SK-N-SH (cell line): Measurements from ENCODE around the gene CYB561A3. TPM values are rescaled to one million over a fixed set of nuclear protein-coding genes. Genes with fewer than 3 reads are reported as not detected.

Source experiments
- CTCF ChIA-PET: fragments of 300-600, 350-600 bp; formaldehyde crosslinking; extraction: SDS; loops from one replicate; lab custom pipeline; 2021; lab: Yijun Ruan, JAX
- POLR2A ChIA-PET: fragments of 350-600 bp; sonication (Branson Sonifier 250); formaldehyde crosslinking; extraction: SDS; loops from one replicate; lab custom pipeline; 2020; ENCODE audit warnings: antibody characterized with exemption, inconsistent platforms; lab: Yijun Ruan, JAX
- DNase-seq: peaks from one replicate; pipeline ENCODE4 v3.0.0; 2012
- H2AFZ ChIP-seq: fragments of 200-600 bp; sonication (generic); 2 replicates; pipeline ENCODE4 v1.8.1; 2016; ENCODE audit warnings: antibody characterized with exemption, mild to moderate bottlenecking, low read depth
- H3F3A ChIP-seq: fragments of 200-600 bp; sonication (generic); replicated peaks from 2 replicates; pipeline ENCODE3; 2016; ENCODE audit warnings: antibody characterized with exemption, mild to moderate bottlenecking; ENCODE audit not compliant: insufficient read depth
- H3K27ac ChIP-seq, 2 experiments: fragments of 200-500 bp in 1 of 2; fragments of 200-600 bp in 1 of 2; sonication (Bioruptor generic) in 1 of 2; sonication (generic), shearing (Covaris generic) in 1 of 2; 2 replicates each; pipeline versions ENCODE4 v1.5.1 to v1.6.1; 2014 to 2016; ENCODE audit warnings: low read depth in 2 of 2, inconsistent platforms in 1 of 2, low read length in 1 of 2, mild to moderate bottlenecking in 1 of 2, mixed read lengths in 1 of 2
- H3K27me3 ChIP-seq: fragments of 200-600 bp; sonication (generic), shearing (Covaris generic); 2 replicates; pipeline ENCODE4 v1.6.1; 2016; ENCODE audit warnings: mixed run types; ENCODE audit not compliant: insufficient read depth
- H3K36me3 ChIP-seq, 2 experiments: fragments of 200-500 bp in 1 of 2; fragments of 200-600 bp in 1 of 2; sonication (Bioruptor generic) in 1 of 2; sonication (generic) in 1 of 2; replicated peaks in 1 of 2; 2 replicates each; pipeline versions ENCODE3 to v1.5.1; 2014 to 2016; ENCODE audit warnings: low read length in 1 of 2, mild to moderate bottlenecking in 1 of 2; ENCODE audit not compliant: insufficient read depth in 2 of 2, control insufficient read depth in 1 of 2
- H3K4me1 ChIP-seq, 2 experiments: fragments of 200-500 bp in 1 of 2; fragments of 200-600 bp in 1 of 2; sonication (Bioruptor generic) in 1 of 2; sonication (generic), shearing (Covaris generic) in 1 of 2; 2 replicates each; pipeline versions ENCODE4 v1.5.1 to v1.6.1; 2014 to 2016; ENCODE audit warnings: low read depth in 1 of 2, low read length in 1 of 2, mixed run types in 1 of 2; ENCODE audit not compliant: insufficient read depth in 2 of 2, control insufficient read depth in 1 of 2
- H3K4me2 ChIP-seq: fragments of 200-600 bp; sonication (generic), shearing (Covaris generic); 2 replicates; pipeline ENCODE4 v1.6.1; 2017; ENCODE audit warnings: mixed run types
- H3K4me3 ChIP-seq, 2 experiments: fragments of 200-500 bp in 1 of 2; fragments of 200-600 bp in 1 of 2; sonication (Bioruptor generic) in 1 of 2; sonication (generic), shearing (Covaris generic) in 1 of 2; 2 replicates each; pipeline versions ENCODE4 v1.5.1 to v1.8.1; 2014 to 2016; ENCODE audit warnings: low read depth in 2 of 2, inconsistent platforms in 1 of 2, low read length in 1 of 2, mild to moderate bottlenecking in 1 of 2, mixed read lengths in 1 of 2, moderate library complexity in 1 of 2
- H3K79me2 ChIP-seq: fragments of 200-600 bp; sonication (generic); 2 replicates; pipeline ENCODE4 v1.8.1; 2017; ENCODE audit warnings: mild to moderate bottlenecking; ENCODE audit not compliant: insufficient read depth
- H3K9ac ChIP-seq: fragments of 200-600 bp; sonication (generic); 2 replicates; pipeline ENCODE4 v1.6.1; 2017; ENCODE audit warnings: mixed run types
- H3K9me2 ChIP-seq: fragments of 200-600 bp; sonication (generic); 2 replicates; pipeline ENCODE4 v1.6.1; 2017; ENCODE audit warnings: mixed run types
- H3K9me3 ChIP-seq: fragments of 200-600 bp; sonication (generic); 2 replicates; pipeline ENCODE4 v1.6.1; 2017; ENCODE audit warnings: mixed run types, mild to moderate bottlenecking, moderate library complexity
- H4K20me1 ChIP-seq: fragments of 200-600 bp; sonication (generic); 2 replicates; pipeline ENCODE4 v1.6.1; 2017; ENCODE audit warnings: mild to moderate bottlenecking, mixed run types; ENCODE audit not compliant: insufficient read depth
- EP300 ChIP-seq, 2 experiments: IDR thresholded peaks; 2 replicates each; pipeline versions ENCODE4 v1.4.0 to v1.6.1; 2012; ENCODE audit warnings: borderline replicate concordance in 1 of 2, low read depth in 1 of 2, low read length in 1 of 2
- EZH2phosphoT487 ChIP-seq: fragments of 200-600 bp; sonication (generic); IDR thresholded peaks from 2 replicates; pipeline ENCODE4 v1.6.1; 2017; ENCODE audit warnings: low read depth, mixed run types, mild to moderate bottlenecking, antibody characterized with exemption, moderate library complexity, borderline replicate concordance
- FOSL2 ChIP-seq: IDR thresholded peaks from 2 replicates; pipeline ENCODE4 v1.4.0; 2012; ENCODE audit warnings: low read depth, mild to moderate bottlenecking, moderate library complexity, borderline replicate concordance
- FOXJ3 ChIP-seq: sonication (generic); formaldehyde crosslinking; IDR thresholded peaks from 2 replicates; pipeline ENCODE4 v1.5.1; 2020; ENCODE audit warnings: mild to moderate bottlenecking, missing genetic modification reagents
- GABPA ChIP-seq: IDR thresholded peaks from 2 replicates; pipeline ENCODE4 v1.4.0; 2012; ENCODE audit warnings: low read depth, mild to moderate bottlenecking
- IRF3 ChIP-seq: fragments of 150-350 bp; IDR thresholded peaks from 2 replicates; pipeline ENCODE4 v1.6.1; 2016; ENCODE audit warnings: mild to moderate bottlenecking, low read depth, low read length
- JUND ChIP-seq: IDR thresholded peaks from 2 replicates; pipeline ENCODE4 v1.4.0; 2012
- MAX ChIP-seq: IDR thresholded peaks from 2 replicates; pipeline ENCODE4 v1.4.0; 2012; ENCODE audit warnings: low read depth
- MEF2A ChIP-seq: IDR thresholded peaks from 2 replicates; pipeline ENCODE4 v1.4.0; 2012; ENCODE audit warnings: low read depth, borderline replicate concordance
- MXI1 ChIP-seq: IDR thresholded peaks from 2 replicates; pipeline ENCODE4 v1.6.1; 2012; ENCODE audit warnings: mild to moderate bottlenecking, low read depth, low read length, improper control_type of control experiment
- PBX3 ChIP-seq: IDR thresholded peaks from 2 replicates; pipeline ENCODE4; 2012
- POLR2AphosphoS5 ChIP-seq: IDR thresholded peaks from 2 replicates; pipeline ENCODE4 v1.6.1; 2012; ENCODE audit warnings: low read depth, low read length
- RAD21 ChIP-seq: IDR thresholded peaks from 2 replicates; pipeline ENCODE4 v1.6.1; 2012; ENCODE audit warnings: mild to moderate bottlenecking, low read length
- RCOR1 ChIP-seq: fragments of 150-350 bp; IDR thresholded peaks from 2 replicates; pipeline ENCODE4 v1.6.1; 2017; ENCODE audit warnings: antibody characterized with exemption, low read length
- RXRA ChIP-seq: IDR thresholded peaks from 2 replicates; pipeline ENCODE4 v1.4.0; 2012; ENCODE audit warnings: low read depth, mild to moderate bottlenecking, borderline replicate concordance
- SIN3A ChIP-seq: IDR thresholded peaks from 2 replicates; pipeline ENCODE4 v1.6.1; 2012; ENCODE audit warnings: low read depth, mild to moderate bottlenecking, low read length, moderate library complexity, borderline replicate concordance
- SMC3 ChIP-seq: IDR thresholded peaks from 2 replicates; pipeline ENCODE4 v1.6.1; 2012; ENCODE audit warnings: low read depth, low read length, improper control_type of control experiment
- TCF12 ChIP-seq: IDR thresholded peaks from 2 replicates; pipeline ENCODE4 v1.4.0; 2012
- TEAD4 ChIP-seq: IDR thresholded peaks from 2 replicates; pipeline ENCODE4 v1.4.0; 2012; ENCODE audit warnings: mild to moderate bottlenecking, borderline replicate concordance; ENCODE audit not compliant: insufficient read depth
- USF1 ChIP-seq: IDR thresholded peaks from 2 replicates; pipeline ENCODE4 v1.4.0; 2012; ENCODE audit warnings: low read depth, borderline replicate concordance
- YY1 ChIP-seq: IDR thresholded peaks from 2 replicates; pipeline ENCODE4 v1.4.0; 2012; ENCODE audit warnings: low read depth, mild to moderate bottlenecking
- WGBS: methylation state at CpG from one replicate; pipeline ENCODE4 v1.1.6; 2017; ENCODE audit warnings: low lambda C conversion rate; 5-methylcytosine and 5-hydroxymethylcytosine counted together
- polyA plus RNA-seq, 3 experiments: library from polyadenylated mRNA; depleted of rRNA; stranded (reverse); fragments of >200 nt; gene quantifications; 2 replicates each; pipeline ENCODE4 v1.2.3, GENCODE V29; 2012
- TF ChIP-seq, protein P1 (sequence below): IDR thresholded peaks from 2 replicates; pipeline ENCODE4 v1.6.1; 2012; ENCODE audit warnings: mild to moderate bottlenecking, low read depth, low read length, moderate library complexity
- TF ChIP-seq, protein P2 (sequence below): IDR thresholded peaks from 2 replicates; pipeline ENCODE4 v1.4.0; 2012; ENCODE audit warnings: low read depth, borderline replicate concordance

The CYB561A3 gene
- polyA plus RNA-seq (2012; rRNA removed) = 70.0 and 76.4 TPM in 2 replicates
- 36.7 and 53.0 TPM in 2 replicates for polyA plus RNA-seq (2012; cell fraction: cytosol; rRNA removed)
- polyA plus RNA-seq (2012; cell fraction: nucleus; rRNA removed) = 104 and 111 TPM in 2 replicates

GRCh38 chr11:61361741-61362541, at the start of gene CYB561A3, which contains the start of gene TMEM138:
Gene CYB561A3 (minus strand): TSS chr11:61361882. CDS start chr11:61356713, 5,169 bp downstream.
Gene TMEM138 (plus strand): TSS chr11:61362374. CDS start chr11:61364391, 2,017 bp downstream.
- H3K4me3 ChIP-seq = peak within 1 kb of the TSS; percentile 68 to 71
- peaks cover 20 to 28% of the 10 kb centered on the region in 2 experiments for H3K36me3 ChIP-seq
- peak within 1 kb of the TSS; percentile 97 for H3K9ac ChIP-seq
- H3K9me3 ChIP-seq = no peaks in the 10 kb centered on the region
- DNase-seq = peak; percentile 93
- H3K27me3 ChIP-seq = no peaks in the 10 kb centered on the region
- POLR2A ChIA-PET = interaction anchor here (0.6 to 3.9 kb wide), 21 partner anchors 8 to 431 kb away, joined by 3 to 57 read pairs (median 6); partner anchors contain the start of genes CPSF7, DDB1, FEN1 and SDHAF2
- H4K20me1 ChIP-seq = no peaks in the 10 kb centered on the region
- H3K79me2 ChIP-seq = peaks cover 49% of the 10 kb centered on the region
- WGBS = 0% methylated on average over 31 of the region's 63 CpGs
- no peaks in the 10 kb centered on the region for H3K9me2 ChIP-seq
- H2AFZ ChIP-seq = peak within 1 kb of the TSS; percentile 69
- H3K4me1 ChIP-seq = peaks cover 9 to 14% of the 10 kb centered on the region in 2 experiments; a peak in 3 of 4 replicates
- peaks cover 14% of the 10 kb centered on the region for H3F3A ChIP-seq
- H3K27ac ChIP-seq = peak within 1 kb of the TSS; percentile 98 to 99
- CTCF ChIA-PET = interaction anchor here (1.0 to 12.1 kb wide), 10 partner anchors 9 to 107 kb away, joined by 3 to 101 read pairs (median 5); partner anchors contain the start of gene TMEM216
- H3K4me2 ChIP-seq = peak within 1 kb of the TSS; percentile 98
- TF ChIP-seq RXRA = no peak
- no peak for TF ChIP-seq IRF3
- no peak for TF ChIP-seq EZH2phosphoT487
- no peak for TF ChIP-seq FOXJ3
- no peak for TF ChIP-seq FOSL2
- TF ChIP-seq MAX = peak; percentile 90
- TF ChIP-seq POLR2AphosphoS5 = peak; percentile 98
- peak; percentile 51; the same call in 1 of the 2 replicates for TF ChIP-seq SIN3A
- no peak for TF ChIP-seq MEF2A
- no peak for TF ChIP-seq EP300 (IDR thresholded peaks at IDR 0.05; ENCODE audit: borderline replicate concordance in 1 of 2, low read depth in 1 of 2, low read length in 1 of 2)
- TF ChIP-seq, protein P1, sequence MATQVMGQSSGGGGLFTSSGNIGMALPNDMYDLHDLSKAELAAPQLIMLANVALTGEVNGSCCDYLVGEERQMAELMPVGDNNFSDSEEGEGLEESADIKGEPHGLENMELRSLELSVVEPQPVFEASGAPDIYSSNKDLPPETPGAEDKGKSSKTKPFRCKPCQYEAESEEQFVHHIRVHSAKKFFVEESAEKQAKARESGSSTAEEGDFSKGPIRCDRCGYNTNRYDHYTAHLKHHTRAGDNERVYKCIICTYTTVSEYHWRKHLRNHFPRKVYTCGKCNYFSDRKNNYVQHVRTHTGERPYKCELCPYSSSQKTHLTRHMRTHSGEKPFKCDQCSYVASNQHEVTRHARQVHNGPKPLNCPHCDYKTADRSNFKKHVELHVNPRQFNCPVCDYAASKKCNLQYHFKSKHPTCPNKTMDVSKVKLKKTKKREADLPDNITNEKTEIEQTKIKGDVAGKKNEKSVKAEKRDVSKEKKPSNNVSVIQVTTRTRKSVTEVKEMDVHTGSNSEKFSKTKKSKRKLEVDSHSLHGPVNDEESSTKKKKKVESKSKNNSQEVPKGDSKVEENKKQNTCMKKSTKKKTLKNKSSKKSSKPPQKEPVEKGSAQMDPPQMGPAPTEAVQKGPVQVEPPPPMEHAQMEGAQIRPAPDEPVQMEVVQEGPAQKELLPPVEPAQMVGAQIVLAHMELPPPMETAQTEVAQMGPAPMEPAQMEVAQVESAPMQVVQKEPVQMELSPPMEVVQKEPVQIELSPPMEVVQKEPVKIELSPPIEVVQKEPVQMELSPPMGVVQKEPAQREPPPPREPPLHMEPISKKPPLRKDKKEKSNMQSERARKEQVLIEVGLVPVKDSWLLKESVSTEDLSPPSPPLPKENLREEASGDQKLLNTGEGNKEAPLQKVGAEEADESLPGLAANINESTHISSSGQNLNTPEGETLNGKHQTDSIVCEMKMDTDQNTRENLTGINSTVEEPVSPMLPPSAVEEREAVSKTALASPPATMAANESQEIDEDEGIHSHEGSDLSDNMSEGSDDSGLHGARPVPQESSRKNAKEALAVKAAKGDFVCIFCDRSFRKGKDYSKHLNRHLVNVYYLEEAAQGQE = peak; percentile 43
- TF ChIP-seq USF1 = no peak
- no peak for TF ChIP-seq TEAD4
- peak; percentile 95 for TF ChIP-seq YY1
- TF ChIP-seq JUND = no peak
- no peak for TF ChIP-seq RAD21
- peak; percentile 56; the same call in 1 of the 2 replicates for TF ChIP-seq PBX3
- TF ChIP-seq RCOR1 = no peak
- TF ChIP-seq, protein P2, sequence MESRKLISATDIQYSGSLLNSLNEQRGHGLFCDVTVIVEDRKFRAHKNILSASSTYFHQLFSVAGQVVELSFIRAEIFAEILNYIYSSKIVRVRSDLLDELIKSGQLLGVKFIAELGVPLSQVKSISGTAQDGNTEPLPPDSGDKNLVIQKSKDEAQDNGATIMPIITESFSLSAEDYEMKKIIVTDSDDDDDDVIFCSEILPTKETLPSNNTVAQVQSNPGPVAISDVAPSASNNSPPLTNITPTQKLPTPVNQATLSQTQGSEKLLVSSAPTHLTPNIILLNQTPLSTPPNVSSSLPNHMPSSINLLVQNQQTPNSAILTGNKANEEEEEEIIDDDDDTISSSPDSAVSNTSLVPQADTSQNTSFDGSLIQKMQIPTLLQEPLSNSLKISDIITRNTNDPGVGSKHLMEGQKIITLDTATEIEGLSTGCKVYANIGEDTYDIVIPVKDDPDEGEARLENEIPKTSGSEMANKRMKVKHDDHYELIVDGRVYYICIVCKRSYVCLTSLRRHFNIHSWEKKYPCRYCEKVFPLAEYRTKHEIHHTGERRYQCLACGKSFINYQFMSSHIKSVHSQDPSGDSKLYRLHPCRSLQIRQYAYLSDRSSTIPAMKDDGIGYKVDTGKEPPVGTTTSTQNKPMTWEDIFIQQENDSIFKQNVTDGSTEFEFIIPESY = no peak; the same call in 1 of the 2 replicates
- TF ChIP-seq MXI1 = peak; percentile 88
- peak; percentile 90 for TF ChIP-seq GABPA
- TF ChIP-seq SMC3 = no peak
- TF ChIP-seq TCF12 = no peak
